Pancreas (tissue), 10 donors: Measurements from ENCODE around the gene TCF3. TPM values are rescaled to one million over a fixed set of nuclear protein-coding genes. Genes with fewer than 3 reads are reported as not detected.
"Not testable (repeated sequence)": the region's sequence is repeated elsewhere in the genome, so short reads cannot be mapped to it uniquely, and the experiment has no call there.

Source experiments
- ATAC-seq, 4 donors: fragments of 200-7000 bp; cut with Tn5 transposase; one replicate each; pipeline versions ENCODE4 v1.8.0 to v1.9.1; 2020; ENCODE audit warnings: mild to moderate bottlenecking in 4 of 4, moderate library complexity in 4 of 4
- DNase-seq, 6 donors: peaks; one replicate each; pipeline ENCODE4 v3.0.0-alpha.2; 2020
- FAIRE-seq: peaks from 2 replicates; lab custom pipeline; 2012; peaks lifted over from hg19 to GRCh38; lab: Jason Lieb, UNC
- H3K27ac ChIP-seq, 4 donors: fragments of 200-600 bp; sonication (generic); 1 replicate in 3 of 4; 2 replicates in 1 of 4; pipeline versions ENCODE4 v1.5.0 to v1.8.0; 2020
- H3K27me3 ChIP-seq, 4 donors: fragments of 200-600 bp; one replicate each; pipeline ENCODE4 v1.8.0; 2021
- H3K36me3 ChIP-seq, 3 donors: fragments of 200-600 bp; sonication (generic) in 1 of 3; one replicate each; pipeline versions ENCODE4 v1.5.0 to v1.8.0; 2020 to 2021
- H3K4me1 ChIP-seq, 3 donors: fragments of 200-600 bp; one replicate each; pipeline ENCODE4 v1.8.0; 2021
- H3K4me3 ChIP-seq, 4 donors: fragments of 200-600 bp; sonication (generic) in 2 of 4; one replicate each; pipeline versions ENCODE4 v1.5.0 to v1.8.0; 2020 to 2021
- H3K9me3 ChIP-seq, 4 donors: fragments of 200-600 bp; one replicate each; pipeline ENCODE4 v1.8.0; 2021
- CTCF ChIP-seq, 4 donors: fragments of 200-600 bp; sonication (generic) in 3 of 4; IDR thresholded peaks; one replicate each; pipeline versions ENCODE4 v1.5.0 to v1.8.0; 2021; ENCODE audit warnings: antibody characterized with exemption in 4 of 4
- WGBS, 2 donors: extraction: QIAGEN DNeasy Blood & Tissue Kit; methylation state at CpG; one replicate each; pipeline ENCODE4 v1.1.7; 2013; 5-methylcytosine and 5-hydroxymethylcytosine counted together
- intact Hi-C, 3 donors: fragments of 100-400 bp; cut with DNase I; formaldehyde crosslinking; loops; one replicate each; pipeline versions ENCODE4 v1.11.1 to v1.14.2; 2022
- polyA plus RNA-seq, 2 donors: library from polyadenylated mRNA; stranded (reverse); fragments of 200-250 nt; gene quantifications; one replicate each; pipeline ENCODE4 v1.2.3, GENCODE V29; 2013
- total RNA-seq, 6 donors: library from RNA; stranded (reverse); fragmentation: NEBNext Ultra II Directional in 4 of 6; extraction: Animal tissue kit (Norgen Biotek cat#: 25700) in 4 of 6; gene quantifications; one replicate each; pipeline versions ENCODE4 v1.2.1 to v1.2.4, GENCODE V29; 2021 to 2023
- donor health status: healthy with polysubstance abuse.
- donor health status: DM: no; HTN: no; CAD: no; lungs with moderate emphysema.
- donor health status: DM: no; HTN: no; CAD: no.
- donor health status: control.
- donor health status: control.
- donor health status: Bipolar disorder and iron deficiency.
- donor health status: DM: yes; HTN: yes; CAD: no.
- donor health status: DM: no; HTN: no; CAD: no.
- donor health status: DM: no; HTN: no; CAD: no.
- donor health status: DM: yes; HTN: yes; CAD: no.

TCF3 gene
- total and polyA plus RNA-seq, 8 donors = 19.8 to 41.9 (median 26.7) TPM

GRCh38 chr19:1668486-1669270, 16.3 kb upstream of the TCF3 start:
- Histone ChIP-seq H3K9me3 (no peaks in the 10 kb centered on the region), H3K4me1 (peaks cover 0 to 7% (median 0%) of the 10 kb centered on the region in 3 donors), H3K27me3 (peaks cover 0 to 11% (median 5%) of the 10 kb centered on the region in 4 donors), H3K4me3 (no peak overlapping the region), H3K36me3 (no peaks in the 10 kb centered on the region), H3K27ac (no peak overlapping the region)
- FAIRE-seq = no peak
- WGBS, 2 donors = 15 to 26% methylated on average over 20 to 21 of the region's 21 CpGs
- intact Hi-C loops = loop anchor here in 1 of 3 donors (10.0 kb wide), 1 partner anchor 114 kb away; no protein-coding TSS in a partner anchor
- ATAC-seq = peak in 1 of 4 donors; percentile 7
- peak in 2 of 6 donors; percentile 7 to 50 for DNase-seq
- no peak for TF ChIP-seq CTCF (IDR thresholded peaks at IDR 0.05)

- DNase-seq (no peak), FAIRE-seq (no peak), ATAC-seq (no peak)
- Histone ChIP-seq H3K4me3 (no peak overlapping the region), H3K27me3 (peaks cover 0 to 11% (median 5%) of the 10 kb centered on the region in 4 donors), H3K27ac (no peak overlapping the region), H3K36me3 (no peaks in the 10 kb centered on the region), H3K9me3 (no peaks in the 10 kb centered on the region), H3K4me1 (peaks cover 0 to 7% (median 0%) of the 10 kb centered on the region in 3 donors)
- 28 to 35% methylated on average over 2 of the region's 2 CpGs for WGBS, 2 donors
- intact Hi-C loops = loop anchor here in 1 of 3 donors (10.0 kb wide), 1 partner anchor 113 kb away; no protein-coding TSS in a partner anchor
- TF ChIP-seq CTCF (IDR thresholded peaks at IDR 0.05) = no peak
These were observed 15.7 kb upstream of the TCF3 start for GRCh38 chr19:1668048-1668485.

- intact Hi-C loops = loop anchor here in 1 of 3 donors (10.0 kb wide), 1 partner anchor 111 kb away; no protein-coding TSS in a partner anchor
These were observed 13.2 kb upstream of the TCF3 start for GRCh38 chr19:1665565-1666047.

GRCh38 chr19:1663852-1664251, 11.4 kb upstream of the TCF3 start:
- no peak for DNase-seq
- H3K9me3 ChIP-seq = no peaks in the 10 kb centered on the region
- FAIRE-seq = no peak
- no peaks in the 10 kb centered on the region for H3K36me3 ChIP-seq
- no peaks in the 10 kb centered on the region for H3K4me1 ChIP-seq
- no peak for TF ChIP-seq CTCF (IDR thresholded peaks at IDR 0.05)
- 67 to 81% methylated on average over 13 of the region's 13 CpGs for WGBS, 2 donors
- intact Hi-C loops = loop anchor here in 1 of 3 donors (10.0 kb wide), 1 partner anchor 109 kb away; no protein-coding TSS in a partner anchor
- peaks cover 0 to 5% (median under 1%) of the 10 kb centered on the region in 4 donors for H3K27me3 ChIP-seq
- H3K27ac ChIP-seq = no peak overlapping the region
- no peak overlapping the region for H3K4me3 ChIP-seq
- ATAC-seq = no peak

More at GRCh38 chr19:1665565-1666047, 13.2 kb upstream of the TCF3 start:
- H3K9me3 ChIP-seq = no peaks in the 10 kb centered on the region
- no peaks in the 10 kb centered on the region for H3K4me1 ChIP-seq
- no peak for DNase-seq
- no peak overlapping the region for H3K27ac ChIP-seq
- no peak for ATAC-seq
- no peak for TF ChIP-seq CTCF (IDR thresholded peaks at IDR 0.05)
- H3K4me3 ChIP-seq = no peak overlapping the region
- H3K36me3 ChIP-seq = no peaks in the 10 kb centered on the region
- peaks cover 0 to 9% (median 4%) of the 10 kb centered on the region in 4 donors for H3K27me3 ChIP-seq
- WGBS, 2 donors = 53 to 56% methylated on average over 12 of the region's 12 CpGs
- FAIRE-seq = no peak

- not testable (repeated sequence) for ATAC-seq, H3K27me3 ChIP-seq, H3K36me3 ChIP-seq, H3K9me3 ChIP-seq, H3K4me1 ChIP-seq, H3K4me3 ChIP-seq, H3K27ac ChIP-seq, FAIRE-seq, DNase-seq
- WGBS, 2 donors = 84 to 92% methylated on average over 6 to 7 of the region's 7 CpGs
- intact Hi-C loops = loop anchor here in 1 of 3 donors (10.0 kb wide), 1 partner anchor 108 kb away; no protein-coding TSS in a partner anchor
These were observed 10.8 kb upstream of the TCF3 start for GRCh38 chr19:1663227-1663626.
